HG02678 (cell line): ENCODE results near the gene MOB2.
A peak's percentile ranks its signal among the peaks of the same experiment; 100 is the strongest.

Experiments used
- ATAC-seq: cut with Tn5 transposase; IDR thresholded peaks from one replicate; pipeline ENCODE4 v1.9.1; 2021; ENCODE audit warnings: mild to moderate bottlenecking, moderate library complexity; ENCODE audit not compliant: unreplicated experiment

Gene MOB2, protein sequence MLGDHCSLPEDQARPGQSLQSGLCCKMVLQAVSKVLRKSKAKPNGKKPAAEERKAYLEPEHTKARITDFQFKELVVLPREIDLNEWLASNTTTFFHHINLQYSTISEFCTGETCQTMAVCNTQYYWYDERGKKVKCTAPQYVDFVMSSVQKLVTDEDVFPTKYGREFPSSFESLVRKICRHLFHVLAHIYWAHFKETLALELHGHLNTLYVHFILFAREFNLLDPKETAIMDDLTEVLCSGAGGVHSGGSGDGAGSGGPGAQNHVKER

DNA sequence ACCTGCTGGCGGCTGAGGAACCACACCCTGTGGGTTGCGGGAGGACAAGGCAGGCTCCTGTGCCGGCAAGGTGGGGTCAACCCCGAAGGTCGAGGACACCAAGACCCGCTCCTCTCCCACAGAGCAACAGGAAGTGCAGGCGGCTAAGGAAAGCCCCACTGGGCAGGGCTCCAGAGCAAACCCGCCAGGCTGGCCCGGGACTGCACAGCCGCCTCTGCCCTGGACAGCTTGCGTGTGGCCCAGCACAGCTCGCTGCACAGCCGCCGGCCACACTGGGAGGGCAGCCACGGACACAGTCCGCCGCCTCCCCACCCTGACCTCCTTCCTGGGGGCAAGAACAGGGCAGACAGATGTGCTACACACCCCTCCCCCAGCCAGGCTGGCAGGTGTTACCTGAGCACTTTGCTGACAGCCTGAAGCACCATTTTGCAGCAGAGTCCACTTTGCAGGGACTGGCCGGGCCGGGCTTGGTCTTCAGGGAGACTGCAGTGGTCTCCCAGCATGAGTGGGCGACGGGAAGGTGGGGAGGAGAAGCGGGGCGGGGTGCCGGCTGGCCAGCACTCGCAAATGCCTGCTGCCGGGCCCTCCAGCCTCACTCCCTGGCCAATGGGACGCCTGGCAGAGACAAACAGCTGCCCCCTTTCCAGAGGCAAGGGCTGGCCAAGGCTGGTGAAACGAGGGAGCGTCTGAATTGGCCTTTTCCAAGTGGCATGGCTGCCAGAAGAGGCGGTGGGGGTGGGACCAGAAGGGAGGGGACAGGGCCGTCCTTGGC lies at the start of gene MOB2:
Gene MOB2 (minus strand): TSS at position 726 of the 772 bp plus-strand sequence. CDS start 223 bp downstream, at position 503.
- no peak for ATAC-seq

DNA sequence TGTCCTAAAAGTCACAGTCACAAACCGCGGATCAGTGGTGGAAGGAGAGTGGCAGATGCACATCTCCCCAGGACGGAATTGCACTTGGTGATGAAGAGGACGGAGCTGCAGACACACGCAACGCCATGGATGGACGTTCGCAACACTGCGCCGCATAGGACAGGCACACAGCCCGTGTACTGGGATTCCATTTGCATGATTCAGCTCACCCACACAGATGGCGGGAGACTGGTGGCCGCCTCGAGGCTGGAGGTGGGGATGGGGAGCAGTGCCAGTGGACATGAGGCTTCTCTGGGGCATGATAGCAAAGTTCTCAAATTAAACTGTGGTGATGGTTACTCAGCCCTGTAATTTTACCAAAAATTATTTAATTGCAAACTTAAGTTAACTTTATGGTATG lies 48.1 kb upstream of the MOB2 start:
- ATAC-seq, result no peak

DNA sequence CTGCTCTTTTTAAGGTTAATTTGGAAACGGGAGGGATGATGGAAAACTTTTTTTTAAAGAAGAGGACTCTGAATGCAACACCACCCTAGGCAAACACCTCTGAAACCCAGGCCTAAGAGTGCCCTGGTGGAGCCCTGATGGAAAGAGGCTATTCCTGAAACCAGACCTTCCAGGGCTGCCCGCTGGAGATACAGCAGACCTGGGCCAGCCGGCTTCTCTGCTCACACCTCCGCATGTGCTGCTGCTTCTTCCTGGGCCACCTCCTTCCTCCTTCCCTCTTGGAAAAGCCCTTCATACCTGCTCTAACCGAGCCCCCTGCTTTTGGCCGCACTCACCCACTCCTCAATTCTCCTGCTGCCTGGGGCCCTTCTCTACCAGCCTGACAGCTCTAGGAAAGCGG lies 47.6 kb upstream of the MOB2 start:
- ATAC-seq, result no peak

DNA sequence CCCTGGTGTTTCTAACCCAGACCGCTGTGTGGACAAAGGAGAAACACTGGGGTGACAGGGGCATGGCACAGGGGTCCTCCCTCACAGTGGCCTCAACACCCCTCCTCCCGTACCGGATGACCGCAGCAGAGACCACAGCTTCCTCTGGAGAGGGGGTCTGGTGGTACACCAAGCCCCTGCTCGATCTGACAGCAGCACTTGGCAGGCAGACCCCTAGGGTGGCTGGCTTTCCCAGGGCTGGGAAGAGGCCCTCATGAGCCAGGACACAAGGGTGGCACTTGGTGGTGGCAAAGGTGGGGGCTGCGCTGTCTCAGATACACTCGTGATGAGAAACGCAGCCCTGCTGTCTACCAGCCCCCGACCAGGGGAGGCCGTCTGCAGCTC lies 46.8 kb upstream of the MOB2 start:
- no peak for ATAC-seq

DNA sequence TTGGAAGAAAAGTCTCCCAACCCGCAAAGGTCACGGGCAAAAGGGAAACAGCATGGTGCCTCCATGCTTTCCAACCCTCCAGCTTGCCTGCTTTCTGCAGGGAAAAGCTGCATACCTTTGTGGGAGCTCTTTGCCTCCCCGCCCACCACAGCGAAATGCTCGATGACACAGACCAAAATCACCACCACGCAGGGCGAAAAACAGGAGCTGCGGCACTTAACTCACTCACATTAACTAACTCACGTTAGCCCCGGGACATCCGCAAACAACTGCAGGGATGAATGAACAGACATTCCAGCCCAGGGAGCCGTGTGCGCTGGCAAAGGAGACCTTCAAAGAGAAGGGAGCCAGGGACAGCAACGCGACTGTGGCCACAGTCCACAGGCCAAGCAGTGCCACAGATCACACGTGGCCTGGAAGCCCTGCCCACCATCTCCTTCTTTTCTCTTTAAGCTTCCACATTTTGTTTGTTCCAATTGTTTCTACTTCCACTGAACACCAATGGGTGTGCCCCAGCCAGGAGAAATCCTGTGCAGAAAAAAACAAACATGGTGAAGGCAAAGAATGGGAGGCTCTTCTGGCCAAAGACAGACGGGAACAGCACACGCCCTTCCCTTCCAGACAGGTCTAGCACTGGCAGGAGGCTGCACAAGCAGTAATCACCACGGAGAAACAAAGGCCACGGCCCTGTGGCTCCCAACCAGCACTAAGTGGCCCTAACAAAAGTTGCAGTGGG lies 46.2 kb upstream of the MOB2 start:
- no peak for ATAC-seq

DNA sequence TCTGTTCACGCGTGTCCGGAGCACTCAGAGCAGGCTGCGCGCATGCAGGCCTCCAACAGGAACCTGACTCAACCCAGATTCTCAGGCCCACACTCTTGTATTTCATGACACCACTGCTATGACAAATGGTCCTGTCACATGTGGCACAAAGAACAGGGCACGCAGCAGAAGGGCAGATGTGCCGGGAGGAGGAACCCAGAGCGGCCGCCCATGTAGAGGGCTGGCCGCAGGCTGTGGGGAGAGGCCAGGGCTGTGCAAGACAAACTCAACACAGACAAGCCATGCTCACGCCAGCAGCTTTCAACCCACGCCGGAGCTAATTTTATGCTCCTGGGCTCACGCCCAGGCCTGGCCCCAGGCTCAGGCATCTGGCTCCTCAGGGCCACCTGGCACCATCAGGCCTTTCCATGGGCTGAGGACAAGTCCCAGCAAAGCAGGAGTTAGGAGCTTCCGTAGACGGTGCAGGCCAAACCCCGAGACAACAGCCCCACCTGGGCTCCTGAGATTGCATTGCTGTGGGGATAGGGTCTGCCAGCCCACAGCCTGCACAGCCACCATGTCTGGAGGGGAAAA lies 45.5 kb upstream of the MOB2 start:
- ATAC-seq, result no peak

DNA sequence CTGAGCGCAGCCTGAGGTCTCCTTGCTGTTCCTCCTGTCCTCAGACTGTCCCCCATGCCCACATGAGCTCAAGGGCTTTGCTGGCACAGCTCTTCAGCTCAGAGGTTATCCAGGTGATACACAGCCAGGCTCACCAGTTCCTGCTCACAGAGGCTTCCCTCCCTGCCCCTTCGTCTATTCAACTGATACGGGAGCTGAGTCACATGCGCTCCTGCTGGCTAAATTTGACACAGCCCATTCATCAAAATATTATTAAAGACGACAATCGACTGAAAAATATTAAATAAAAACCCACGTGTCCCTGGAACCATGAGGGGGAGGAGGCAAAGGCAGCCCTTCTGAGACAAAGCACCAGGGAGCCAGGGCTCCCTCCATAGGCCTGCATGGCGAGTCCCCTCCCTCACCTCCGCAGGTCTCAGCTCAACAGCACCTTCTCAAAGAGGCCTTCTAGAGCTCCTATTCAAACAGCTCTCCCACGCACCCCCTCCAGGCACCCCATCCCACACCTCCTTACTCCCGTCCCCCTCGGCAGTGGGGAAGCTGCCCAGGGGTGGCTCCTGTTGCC lies 45.0 kb upstream of the MOB2 start:
- ATAC-seq, result no peak

DNA sequence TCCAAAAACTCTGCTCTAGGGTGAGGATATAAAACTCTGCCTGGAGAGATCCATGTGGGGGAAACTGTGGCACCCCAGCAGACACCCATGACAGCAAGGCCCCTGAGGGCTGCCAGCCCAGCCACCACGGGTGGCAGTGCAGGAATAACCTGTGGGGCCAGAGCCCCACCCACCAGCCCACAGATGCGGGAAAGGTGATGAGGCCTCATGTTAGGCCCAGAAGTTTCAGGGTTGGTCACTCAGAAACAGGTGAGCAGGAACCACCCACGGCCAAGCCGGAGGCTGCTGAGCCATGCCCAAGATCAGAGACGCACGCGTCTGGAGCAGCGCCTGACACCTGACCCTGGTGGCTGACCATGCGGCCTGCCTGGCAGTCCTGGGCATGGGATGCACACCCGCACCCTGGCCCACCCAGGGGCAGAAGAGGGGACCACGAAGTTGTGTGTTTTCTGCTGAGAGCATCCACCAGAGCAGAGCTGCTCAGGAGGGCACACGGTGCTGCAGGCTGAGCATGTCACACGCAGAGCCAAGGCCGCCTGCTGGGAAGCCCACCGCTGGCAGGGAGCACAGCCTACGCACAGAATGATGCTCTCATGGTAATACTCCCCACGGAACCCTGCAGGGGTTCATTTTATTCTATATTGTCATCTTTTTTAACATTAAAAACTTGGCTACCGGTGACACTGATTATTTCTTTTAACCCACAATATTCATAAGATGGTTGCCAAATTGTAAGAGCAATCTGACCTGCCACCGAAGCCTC lies 44.3 kb upstream of the MOB2 start:
- ATAC-seq, result no peak

DNA sequence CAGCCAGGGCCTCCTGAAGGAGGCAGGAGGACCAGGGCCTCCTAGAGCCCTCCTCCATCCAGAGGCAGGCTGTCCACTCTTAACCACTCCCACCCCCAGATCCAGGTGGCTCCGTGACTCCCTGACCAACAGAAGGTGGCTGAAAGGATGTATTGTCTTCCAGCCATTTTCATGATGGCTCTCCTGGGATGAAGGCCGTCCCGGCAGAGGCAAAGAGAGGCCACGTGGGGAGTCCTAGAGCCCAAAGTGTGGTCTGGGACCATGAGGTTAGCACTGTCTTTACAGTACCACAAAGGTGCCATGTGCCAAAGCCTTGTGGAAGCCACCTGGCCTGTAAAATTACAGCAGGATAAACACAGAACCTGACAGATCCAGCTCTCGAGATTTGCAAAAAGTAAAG lies 43.2 kb upstream of the MOB2 start:
- no peak for ATAC-seq

DNA sequence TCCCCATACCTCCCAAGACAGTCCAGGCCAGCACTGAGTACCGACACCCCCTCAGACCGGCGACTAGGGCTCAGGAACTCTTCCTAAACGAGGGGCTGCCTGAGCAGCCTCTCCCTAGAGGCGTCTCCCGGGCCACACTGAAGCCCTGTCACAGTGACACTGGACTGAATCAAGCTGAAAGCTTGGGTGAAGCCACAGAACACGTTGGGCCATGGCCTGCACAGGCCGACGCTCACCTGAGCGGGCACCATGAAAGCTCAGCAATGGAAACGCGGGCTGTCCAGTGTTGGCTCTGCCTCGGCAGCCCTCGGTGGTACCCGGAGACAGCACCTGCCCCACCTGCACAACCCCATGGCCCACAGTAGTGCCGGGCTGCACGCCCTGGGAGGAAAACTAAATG lies 42.7 kb upstream of the MOB2 start:
- ATAC-seq, result no peak

DNA sequence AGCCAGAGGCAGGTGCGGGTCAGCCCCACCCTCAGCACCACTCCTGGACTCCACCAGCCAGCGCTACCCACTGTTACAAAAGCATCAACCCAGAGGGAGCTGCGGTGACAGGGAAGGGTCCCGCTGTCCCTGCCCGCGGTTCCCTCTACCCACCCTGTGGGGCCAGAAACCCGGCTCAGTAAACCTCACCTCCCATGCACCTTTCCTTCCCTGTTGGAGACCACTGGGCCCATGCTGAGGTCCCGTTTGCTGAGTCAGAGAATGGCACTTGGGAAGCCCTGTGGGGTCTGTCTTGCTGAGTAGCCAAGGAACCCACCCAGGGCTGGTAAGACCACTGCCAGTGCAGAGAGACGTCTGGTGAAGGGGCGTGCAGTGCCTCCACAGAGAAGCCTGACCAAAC lies 42.1 kb upstream of the MOB2 start:
- ATAC-seq, result no peak

DNA sequence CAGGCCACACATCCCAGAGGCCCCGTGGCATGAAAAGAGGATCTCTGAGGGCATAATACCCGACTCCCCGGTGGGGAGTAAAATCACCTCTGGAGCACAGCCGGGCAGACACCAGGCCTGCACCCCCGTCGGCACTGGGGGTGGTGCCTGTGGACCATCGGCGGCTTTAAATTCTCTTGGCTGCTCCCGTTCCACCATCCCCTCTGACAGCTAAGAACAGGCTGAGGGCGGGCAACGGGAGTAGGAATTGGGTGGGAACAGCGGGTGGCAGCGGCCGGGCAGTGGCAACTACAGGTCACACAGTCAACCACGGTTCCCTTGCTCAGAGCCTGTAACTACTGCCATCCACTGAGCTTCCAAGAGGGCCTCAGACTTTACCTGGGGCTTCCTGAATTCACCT lies 40.2 kb upstream of the MOB2 start:
- no peak for ATAC-seq

DNA sequence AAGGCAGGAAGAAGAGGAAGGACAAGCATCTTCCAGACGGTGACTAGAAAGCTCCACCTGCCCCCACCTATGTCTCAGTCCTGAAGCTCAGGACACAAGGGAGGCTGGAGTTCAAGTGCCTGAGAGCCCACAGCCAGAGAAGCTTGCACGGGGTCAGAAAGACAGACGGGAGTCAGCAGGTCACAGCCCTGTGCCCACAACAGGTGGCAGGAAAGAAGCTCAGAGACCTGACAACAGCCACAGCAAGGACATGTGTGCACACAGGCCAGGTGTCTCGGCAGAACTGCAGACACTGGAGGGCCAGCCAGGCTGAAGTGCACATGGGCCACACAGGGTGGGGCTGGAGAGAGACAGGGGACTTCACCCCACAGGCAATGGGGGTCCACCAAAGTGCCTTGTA lies 37.2 kb upstream of the MOB2 start:
- ATAC-seq, result no peak

DNA sequence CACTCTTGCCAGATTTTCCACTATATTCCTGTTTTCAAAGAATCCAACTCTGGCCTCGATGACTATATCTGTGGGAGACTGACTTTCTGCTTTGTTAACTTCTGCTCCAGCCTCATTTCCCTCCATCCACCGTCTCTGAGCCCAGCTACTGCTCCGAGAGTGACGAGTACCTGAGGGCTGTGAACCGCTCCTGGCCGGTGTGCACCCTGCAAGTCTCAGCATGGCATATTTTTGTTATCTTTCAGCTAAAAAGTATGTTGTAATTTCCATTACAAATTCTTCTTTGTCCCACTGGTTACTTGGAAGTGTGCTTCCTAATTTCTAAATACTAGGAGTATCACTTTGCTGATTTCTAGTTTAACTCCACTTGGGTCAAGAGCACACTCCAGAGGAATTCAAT lies 36.5 kb upstream of the MOB2 start:
- no peak for ATAC-seq

DNA sequence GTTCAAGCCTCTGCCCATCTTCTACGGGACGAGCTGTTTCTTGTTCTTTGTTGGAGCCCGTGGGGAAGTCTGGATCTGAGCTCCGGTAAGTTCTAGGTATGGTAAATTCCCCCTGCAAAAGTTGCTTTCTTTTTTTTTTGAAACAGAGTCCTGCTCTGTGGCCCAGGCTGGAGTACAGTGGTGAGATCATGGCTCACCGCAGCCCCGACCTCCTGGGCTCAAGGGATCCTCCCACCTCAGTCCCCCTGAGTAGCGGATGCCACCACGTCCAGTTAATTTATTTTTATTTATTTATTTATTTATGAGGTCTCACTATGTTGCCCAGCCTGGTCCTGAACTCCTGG lies 35.5 kb upstream of the MOB2 start:
- no peak for ATAC-seq

DNA sequence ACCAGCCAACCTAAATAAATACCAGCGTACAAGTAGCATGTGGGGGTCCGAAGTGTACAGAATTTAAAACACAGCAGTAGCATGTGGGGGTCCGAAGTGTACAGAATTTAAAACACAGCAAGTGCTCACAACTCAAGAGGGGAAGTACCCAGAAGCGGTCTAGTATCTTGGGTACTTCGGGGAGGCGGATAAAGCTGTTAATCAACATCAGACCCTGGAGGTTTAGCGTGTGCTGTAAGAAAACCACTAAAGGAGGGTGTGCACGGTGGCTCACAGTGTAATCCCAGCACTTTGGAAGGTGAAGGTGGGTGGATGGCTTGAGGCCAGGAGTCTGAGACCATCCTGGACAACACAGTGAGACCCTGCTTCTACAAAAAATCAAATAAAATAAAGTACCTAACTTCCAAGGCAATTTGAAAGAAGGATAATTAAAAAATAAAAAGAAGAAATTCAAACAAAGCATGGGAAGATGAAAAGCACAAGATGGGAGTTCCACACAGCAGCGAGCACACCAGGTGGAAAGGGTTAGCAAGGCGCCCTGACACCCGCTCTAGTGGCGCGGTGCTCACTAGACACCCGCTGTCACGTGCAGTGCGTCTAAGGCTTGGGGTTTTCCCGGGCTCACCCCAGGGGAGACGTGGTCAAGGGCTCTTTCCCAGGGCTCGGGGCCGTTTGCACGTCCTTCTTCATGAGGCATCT lies 35.0 kb upstream of the MOB2 start:
- ATAC-seq, result peak; percentile 80

DNA sequence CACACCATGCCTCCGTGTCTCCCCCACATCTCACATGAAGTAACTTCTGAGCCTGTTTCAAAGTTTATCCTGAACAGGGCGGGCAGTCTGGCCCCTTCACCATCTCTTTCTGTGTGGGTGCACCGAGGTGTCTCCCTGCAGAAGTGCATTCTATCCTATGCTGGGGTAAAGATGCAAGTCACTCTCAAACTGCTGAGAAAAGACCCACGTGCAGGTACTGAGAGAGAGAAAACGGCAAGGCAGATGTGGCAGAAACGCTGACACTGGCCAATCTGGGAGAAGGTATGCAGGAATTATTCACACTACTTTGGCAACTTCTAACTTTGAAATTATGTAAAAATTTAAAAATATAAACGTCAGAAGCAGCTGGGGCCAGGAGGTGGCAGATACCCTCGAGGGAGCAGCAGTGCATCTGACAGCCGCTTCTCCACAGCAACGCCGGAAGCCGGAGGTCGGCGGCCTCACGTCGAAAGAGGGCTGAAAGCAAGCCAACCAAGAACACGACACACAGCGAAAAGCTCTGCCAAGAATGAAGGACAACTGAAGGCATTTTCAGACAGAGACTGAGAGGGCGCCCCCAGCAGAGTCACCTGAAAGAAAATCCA lies 34.2 kb upstream of the MOB2 start:
- no peak for ATAC-seq

DNA sequence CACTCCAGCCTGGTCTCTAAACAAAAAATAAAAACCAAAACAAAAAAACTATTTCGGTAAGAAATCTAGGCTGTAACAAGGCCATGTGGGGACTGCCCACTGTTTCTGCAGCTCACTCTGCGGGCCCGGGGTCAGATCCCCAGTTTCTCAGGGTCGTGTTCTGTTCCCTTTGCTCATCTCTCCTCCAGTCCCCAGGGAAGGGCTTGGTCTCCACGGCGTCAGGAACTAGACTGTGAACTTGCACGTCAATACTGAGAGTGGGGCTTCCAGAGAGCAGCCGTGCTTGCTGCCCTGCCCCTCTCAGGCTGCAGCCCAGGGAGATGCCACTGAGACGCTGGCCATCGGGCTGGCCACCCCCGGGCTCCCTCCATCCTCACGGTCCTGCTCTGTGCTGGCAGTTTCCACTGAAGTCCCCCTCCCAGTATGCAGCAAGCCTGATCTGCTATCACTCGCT lies 33.7 kb upstream of the MOB2 start:
- ATAC-seq, result no peak
